Effector memory CD8-positive, alpha-beta T cell (primary cell): ENCODE data around the gene DIS3L2.

Experiments used
- ATAC-seq: fragments of 150-1000 bp; cut with Tn5 transposase; replicated peaks from 2 replicates; pipeline ENCODE4 v1.10.0; 2021; ENCODE audit warnings: mild to moderate bottlenecking, moderate library complexity
- DNase-seq, 3 experiments: peaks; one replicate each; pipeline ENCODE4 v3.0.0; 2021
- H3K27ac Mint-ChIP-seq, 2 donors: one replicate each; pipeline ENCODE4 v1.8.0; 2022; ENCODE audit warnings: mild to moderate bottlenecking in 2 of 2, mixed read lengths in 2 of 2, moderate library complexity in 2 of 2
- H3K27me3 Mint-ChIP-seq, 2 donors: one replicate each; pipeline ENCODE4 v1.8.0; 2022; ENCODE audit warnings: mixed read lengths in 2 of 2
- H3K36me3 Mint-ChIP-seq: one replicate; pipeline ENCODE4 v1.8.0; 2022; ENCODE audit warnings: mild to moderate bottlenecking, moderate library complexity, mixed read lengths; ENCODE audit not compliant: insufficient read depth
- H3K4me1 Mint-ChIP-seq, 2 donors: one replicate each; pipeline ENCODE4 v1.8.0; 2022; ENCODE audit warnings: low read depth in 2 of 2, mixed read lengths in 2 of 2
- H3K4me3 Mint-ChIP-seq, 2 donors: one replicate each; pipeline ENCODE4 v1.8.0; 2022; ENCODE audit warnings: mild to moderate bottlenecking in 2 of 2, mixed read lengths in 2 of 2, moderate library complexity in 2 of 2
- H3K9me3 Mint-ChIP-seq, 2 donors: one replicate each; pipeline ENCODE4 v1.8.0; 2022; ENCODE audit warnings: mixed read lengths in 2 of 2

Gene DIS3L2

DNA sequence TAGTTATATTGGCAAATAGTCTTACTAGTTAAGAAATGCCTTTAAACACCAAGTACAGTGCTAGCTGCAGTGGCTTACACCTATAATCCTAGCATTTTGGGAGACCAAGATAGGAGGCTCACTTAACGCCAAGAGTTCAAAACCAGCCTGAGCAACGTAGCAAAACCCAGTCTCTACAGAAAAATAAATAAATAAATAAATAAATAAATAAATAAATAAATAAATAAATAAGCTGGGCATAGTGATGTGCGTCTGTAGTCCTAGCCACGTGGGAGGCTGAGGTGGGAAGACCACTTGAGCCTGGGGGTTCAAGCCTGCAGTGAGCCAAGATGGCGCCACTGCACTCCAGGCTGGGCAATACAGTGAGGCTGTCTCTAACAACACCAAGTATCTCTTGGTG is 258.4 kb downstream of the DIS3L2 start:
- DNase-seq (no peak), ATAC-seq (no peak)
- Mint-ChIP-seq H3K27ac (peak overlapping the region in 1 of 2 donors; percentile 9), H3K4me1 (peaks cover 13 to 14% of the 10 kb centered on the region in 2 donors), H3K9me3 (no peaks in the 10 kb centered on the region), H3K27me3 (no peaks in the 10 kb centered on the region), H3K4me3 (no peak overlapping the region), H3K36me3 (peaks cover 4% of the 10 kb centered on the region)

DNA sequence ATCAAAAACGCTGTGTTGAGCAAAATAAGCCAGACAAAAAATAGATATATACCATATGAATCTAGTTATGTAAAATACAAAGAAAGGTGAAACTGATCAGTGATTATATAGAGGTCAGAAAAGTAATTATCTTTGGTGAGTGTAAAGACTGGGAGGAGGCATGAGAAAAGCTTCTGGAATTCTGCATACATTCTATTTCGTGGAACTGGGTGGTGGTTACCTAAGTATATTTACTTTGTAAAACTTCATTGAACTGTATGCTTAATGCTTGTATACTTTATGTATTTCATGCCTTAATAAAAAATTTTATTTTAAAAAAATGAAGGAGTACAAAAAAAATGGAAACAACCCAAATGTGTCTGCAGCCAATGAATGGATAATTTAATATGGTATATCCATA is 263.9 kb downstream of the DIS3L2 start:
- no peak overlapping the region for H3K4me3 Mint-ChIP-seq

DNA sequence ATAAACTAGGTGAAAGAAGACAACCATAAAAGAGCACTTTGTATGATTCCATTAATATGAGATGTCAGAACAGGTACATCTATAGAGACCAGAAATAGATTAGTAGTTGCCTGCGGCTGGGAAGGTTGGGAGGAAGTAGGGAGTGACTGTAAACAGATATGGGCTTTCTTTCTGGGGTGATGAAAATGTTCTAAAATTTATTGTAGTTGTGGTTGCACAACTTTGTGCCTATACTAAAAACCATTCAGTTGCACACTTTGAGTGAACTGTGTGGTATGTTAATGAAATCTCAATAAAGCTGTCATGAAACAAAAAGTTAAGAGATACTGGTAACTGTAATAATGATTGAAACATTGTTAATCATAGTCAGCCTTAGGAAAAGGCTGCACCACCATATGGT is 264.4 kb downstream of the DIS3L2 start:
- Mint-ChIP-seq H3K4me1 (peaks cover under 1 to 2% of the 10 kb centered on the region in 2 donors), H3K27me3 (no peaks in the 10 kb centered on the region), H3K27ac (no peak overlapping the region), H3K4me3 (no peak overlapping the region), H3K36me3 (peaks cover 4% of the 10 kb centered on the region), H3K9me3 (no peaks in the 10 kb centered on the region)
- no peak for DNase-seq
- ATAC-seq: no peak

More for the DNA sequence above, 263.9 kb downstream of the DIS3L2 start:
- no peaks in the 10 kb centered on the region for H3K27me3 Mint-ChIP-seq
- ATAC-seq: no peak
- H3K4me1 Mint-ChIP-seq: no peaks in the 10 kb centered on the region
- no peaks in the 10 kb centered on the region for H3K9me3 Mint-ChIP-seq
- H3K36me3 Mint-ChIP-seq: peaks cover 4% of the 10 kb centered on the region
- DNase-seq: no peak
- no peak overlapping the region for H3K27ac Mint-ChIP-seq

DNA sequence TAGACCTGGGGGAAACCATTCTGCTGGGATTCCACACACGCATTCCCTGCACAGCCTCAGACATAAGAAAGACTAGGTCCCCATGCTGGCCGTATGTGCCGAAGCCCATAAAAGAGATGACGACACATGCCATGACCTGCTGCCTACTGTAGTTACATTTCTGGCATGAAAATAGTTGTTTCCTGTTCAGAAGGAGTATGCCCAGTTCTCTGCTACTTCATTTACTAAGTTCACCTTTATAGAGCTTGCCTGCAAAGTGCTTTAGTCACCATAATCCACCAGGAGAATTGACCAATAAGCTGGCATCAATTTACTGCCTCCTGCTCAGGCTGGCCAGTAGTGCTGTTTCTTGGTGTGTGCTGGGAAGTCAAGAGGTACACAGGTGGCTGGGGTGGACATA is 266.8 kb downstream of the DIS3L2 start:
- H3K4me3 Mint-ChIP-seq: no peak overlapping the region

DNA sequence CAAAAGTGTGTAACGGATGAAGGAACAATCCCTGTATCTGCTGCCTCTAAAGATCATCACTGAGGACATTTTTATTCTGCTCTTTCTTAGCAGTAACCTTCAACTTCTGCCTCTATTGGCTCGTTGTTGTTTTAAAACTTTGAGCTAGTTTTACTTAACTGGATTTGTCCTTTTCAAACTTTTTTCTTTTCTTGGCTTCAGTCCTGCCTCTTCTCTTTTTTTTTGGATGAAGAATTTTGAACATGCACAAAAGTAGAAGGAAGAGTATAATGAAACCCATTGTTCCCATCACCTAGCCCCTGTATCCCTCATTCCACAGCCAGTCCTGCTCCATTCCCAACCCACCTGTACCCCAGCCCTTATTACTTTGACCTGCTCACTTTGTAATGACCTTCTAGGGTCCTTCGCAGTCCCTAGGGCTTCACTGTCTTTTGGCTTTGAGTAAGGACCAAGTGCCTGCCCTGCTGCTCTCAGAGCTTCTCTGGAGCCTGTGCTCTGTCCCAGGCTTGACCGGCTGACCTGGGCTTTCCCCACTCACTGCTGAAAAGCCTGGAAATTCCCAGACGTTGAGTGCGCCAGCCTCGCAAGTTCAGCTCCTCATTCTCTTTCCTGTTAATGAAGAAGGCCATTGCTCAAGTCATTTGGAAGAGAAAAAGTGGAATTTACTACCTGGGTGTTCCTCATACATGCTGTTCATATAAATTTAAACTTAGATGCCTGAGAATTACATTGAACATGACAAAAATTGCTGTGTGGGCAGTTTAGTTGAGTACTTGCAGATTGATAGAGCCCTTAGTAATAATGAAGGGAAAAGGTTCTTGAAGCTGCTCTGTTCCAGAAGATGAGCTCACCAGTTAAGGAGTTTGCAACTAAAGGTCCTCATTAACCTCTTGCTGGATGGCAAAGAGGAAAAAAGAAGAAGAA is 267.7 kb downstream of the DIS3L2 start:
- Mint-ChIP-seq H3K36me3 (no peaks in the 10 kb centered on the region), H3K27ac (no peak overlapping the region), H3K4me3 (no peak overlapping the region), H3K9me3 (no peaks in the 10 kb centered on the region), H3K27me3 (no peaks in the 10 kb centered on the region), H3K4me1 (peaks cover 14 to 19% of the 10 kb centered on the region in 2 donors)
- no peak for ATAC-seq
- no peak for DNase-seq

More for the DNA sequence above, 266.8 kb downstream of the DIS3L2 start:
- DNase-seq: no peak
- Mint-ChIP-seq H3K36me3 (no peaks in the 10 kb centered on the region), H3K4me1 (peaks cover 10 to 15% of the 10 kb centered on the region in 2 donors), H3K9me3 (no peaks in the 10 kb centered on the region), H3K27ac (no peak overlapping the region), H3K27me3 (no peaks in the 10 kb centered on the region)
- ATAC-seq: no peak

DNA sequence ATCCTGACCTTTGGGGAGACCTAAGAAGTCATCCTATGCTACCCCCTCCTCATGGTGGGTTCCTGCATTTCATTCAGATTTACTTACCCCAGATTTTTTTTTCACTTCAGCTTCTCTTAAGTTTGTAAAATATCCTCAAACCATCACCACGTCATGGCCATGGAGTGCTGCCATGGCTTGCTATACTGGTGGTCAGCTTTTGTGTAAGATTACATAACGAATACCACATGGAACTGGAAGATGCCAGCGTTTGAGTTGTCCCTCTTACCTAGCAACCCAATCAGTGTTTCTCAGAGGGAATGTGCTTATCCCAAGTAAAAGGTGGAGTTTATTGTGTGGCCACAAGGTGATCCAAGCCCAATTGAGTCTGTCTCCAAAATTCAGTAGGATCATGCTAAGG is 268.4 kb downstream of the DIS3L2 start:
- Mint-ChIP-seq H3K36me3 (no peaks in the 10 kb centered on the region), H3K27ac (no peak overlapping the region), H3K4me1 (peaks cover 14 to 19% of the 10 kb centered on the region in 2 donors), H3K9me3 (no peaks in the 10 kb centered on the region), H3K27me3 (no peaks in the 10 kb centered on the region), H3K4me3 (no peak overlapping the region)
- no peak for ATAC-seq
- DNase-seq: no peak

DNA sequence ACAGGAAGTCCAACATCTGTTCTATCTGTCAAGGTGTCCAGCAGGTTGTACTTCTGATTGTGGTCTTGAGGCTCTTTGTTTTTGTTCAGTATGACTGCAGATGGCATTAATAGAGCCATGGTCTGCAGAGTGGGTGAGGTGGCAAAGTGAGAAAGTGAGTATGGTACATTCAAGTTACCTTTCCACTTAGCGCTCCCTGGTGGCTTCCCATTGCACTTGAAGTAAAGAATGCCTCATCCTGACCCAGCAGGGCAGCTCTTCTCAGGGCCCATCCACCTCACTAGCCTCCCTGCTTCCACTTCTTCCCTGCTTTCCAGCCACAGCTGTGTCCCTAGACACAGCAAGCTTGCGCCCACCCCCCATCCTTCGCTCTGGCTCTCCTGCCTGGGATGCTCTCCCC is 269.0 kb downstream of the DIS3L2 start:
- no peak for ATAC-seq
- DNase-seq: no peak

DNA sequence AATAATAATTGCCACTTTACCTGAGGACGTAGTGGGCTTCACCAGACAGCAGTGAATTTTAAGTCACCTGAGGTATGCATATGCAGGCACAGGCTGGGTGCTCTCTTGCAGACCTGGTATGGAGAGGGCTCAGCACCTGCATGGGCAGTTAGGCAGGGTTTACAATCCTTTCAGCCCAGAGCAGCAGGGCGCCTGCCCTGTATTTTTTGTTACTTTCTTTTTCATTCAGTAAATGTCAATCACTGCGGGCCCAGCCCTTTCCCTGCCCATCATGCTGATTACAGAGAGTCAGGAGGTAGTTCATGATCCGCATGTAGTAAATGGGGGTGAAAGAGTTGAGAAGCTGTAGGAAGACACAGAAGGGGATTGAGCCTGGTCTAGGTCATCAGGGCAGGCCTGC is 270.0 kb downstream of the DIS3L2 start:
- DNase-seq: no peak
- ATAC-seq: no peak
- H3K4me3 Mint-ChIP-seq: no peak overlapping the region
- H3K36me3 Mint-ChIP-seq: no peaks in the 10 kb centered on the region
- no peaks in the 10 kb centered on the region for H3K27me3 Mint-ChIP-seq
- peaks cover 14 to 19% of the 10 kb centered on the region in 2 donors for H3K4me1 Mint-ChIP-seq
- peak overlapping the region in 1 of 2 donors; percentile 53 for H3K27ac Mint-ChIP-seq
- H3K9me3 Mint-ChIP-seq: no peaks in the 10 kb centered on the region

More for the DNA sequence above, 269.0 kb downstream of the DIS3L2 start:
- no peaks in the 10 kb centered on the region for H3K27me3 Mint-ChIP-seq
- H3K9me3 Mint-ChIP-seq: no peaks in the 10 kb centered on the region
- peaks cover 14 to 19% of the 10 kb centered on the region in 2 donors for H3K4me1 Mint-ChIP-seq
- H3K4me3 Mint-ChIP-seq: no peak overlapping the region
- no peak overlapping the region for H3K27ac Mint-ChIP-seq
- H3K36me3 Mint-ChIP-seq: no peaks in the 10 kb centered on the region

DNA sequence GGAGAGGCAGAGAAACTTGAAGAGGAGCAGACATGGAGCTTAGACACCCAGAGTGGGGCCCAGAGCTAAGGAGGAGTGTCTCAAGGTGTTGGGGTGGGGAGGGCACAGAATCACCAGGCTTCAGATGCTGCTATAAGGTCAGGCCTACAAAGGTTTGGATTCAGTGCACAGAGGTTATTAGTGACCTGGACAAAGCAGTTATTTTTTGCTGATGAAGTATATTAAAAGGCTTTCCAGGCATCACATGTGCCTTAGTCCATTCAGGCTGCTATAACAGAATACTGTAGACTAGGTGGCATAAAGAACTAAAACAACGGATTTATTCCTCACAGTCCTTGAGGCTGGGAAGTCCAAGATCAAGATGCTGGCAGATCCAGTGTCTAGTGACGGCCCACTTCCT is 271.4 kb downstream of the DIS3L2 start:
- peaks cover 16 to 19% of the 10 kb centered on the region in 2 donors for H3K4me1 Mint-ChIP-seq
- no peak for DNase-seq
- no peak overlapping the region for H3K4me3 Mint-ChIP-seq
- no peak overlapping the region for H3K27ac Mint-ChIP-seq
- ATAC-seq: no peak
- peaks cover 2% of the 10 kb centered on the region for H3K36me3 Mint-ChIP-seq
- no peaks in the 10 kb centered on the region for H3K9me3 Mint-ChIP-seq
- H3K27me3 Mint-ChIP-seq: no peaks in the 10 kb centered on the region

DNA sequence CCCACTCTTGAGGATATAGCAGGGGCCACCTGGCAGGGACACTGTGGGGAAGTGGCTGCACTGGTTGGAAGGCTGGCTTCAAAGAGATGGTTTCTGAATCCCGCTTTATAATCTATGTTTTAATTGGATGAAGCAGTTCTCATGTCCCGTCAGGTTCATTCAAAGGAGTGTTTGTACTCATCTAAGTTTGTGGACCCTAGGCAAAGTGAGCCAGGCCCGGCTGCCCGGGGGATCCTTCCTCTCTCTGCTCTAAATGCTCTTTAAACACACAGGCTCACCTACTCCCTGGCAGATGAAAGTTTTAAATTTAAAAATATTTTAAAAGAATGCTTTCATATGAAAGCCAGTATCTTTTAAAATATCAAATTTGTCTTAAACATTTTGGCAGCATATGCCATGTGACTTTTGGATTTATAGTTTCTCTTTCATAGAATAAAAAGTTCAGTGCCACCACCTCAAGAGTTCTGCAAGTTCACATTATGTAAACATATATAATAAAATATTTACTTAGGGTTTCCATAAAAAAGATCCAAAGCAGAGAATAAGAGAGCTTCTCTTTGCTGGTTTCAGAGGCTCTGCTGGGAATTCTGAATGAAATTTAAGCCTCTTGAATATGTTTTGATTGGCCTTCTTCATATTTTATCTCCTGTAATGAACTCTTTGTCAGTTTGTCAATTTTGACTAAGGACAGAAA is 273.6 kb downstream of the DIS3L2 start:
- H3K27ac Mint-ChIP-seq: no peak overlapping the region
- peaks cover 10% of the 10 kb centered on the region for H3K36me3 Mint-ChIP-seq
- no peak overlapping the region for H3K4me3 Mint-ChIP-seq
- H3K27me3 Mint-ChIP-seq: no peaks in the 10 kb centered on the region
- ATAC-seq (no peak), DNase-seq (no peak)
- H3K9me3 Mint-ChIP-seq: no peaks in the 10 kb centered on the region
- H3K4me1 Mint-ChIP-seq: peaks cover 16 to 19% of the 10 kb centered on the region in 2 donors

DNA sequence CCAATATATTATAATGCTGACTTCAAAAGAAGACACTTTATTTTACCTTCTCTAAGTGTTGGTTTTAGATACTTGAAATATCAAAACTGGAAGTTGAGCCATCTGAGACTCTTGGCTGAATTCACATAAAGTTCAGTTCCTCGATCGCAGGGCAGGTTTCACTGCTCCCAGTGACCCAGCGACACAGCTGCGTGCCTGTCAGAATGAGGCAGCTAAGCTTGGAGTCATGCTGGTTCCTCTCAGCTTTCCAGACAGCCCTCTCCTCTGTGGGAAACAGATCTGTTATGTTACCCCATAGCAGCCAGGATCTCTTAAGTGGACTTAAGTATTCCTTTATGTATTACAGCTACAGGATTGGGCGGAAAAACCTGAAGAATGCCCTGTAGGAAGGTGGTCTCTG is 274.2 kb downstream of the DIS3L2 start:
- Mint-ChIP-seq H3K4me3 (no peak overlapping the region), H3K27ac (no peak overlapping the region)
- no peak for DNase-seq

DNA sequence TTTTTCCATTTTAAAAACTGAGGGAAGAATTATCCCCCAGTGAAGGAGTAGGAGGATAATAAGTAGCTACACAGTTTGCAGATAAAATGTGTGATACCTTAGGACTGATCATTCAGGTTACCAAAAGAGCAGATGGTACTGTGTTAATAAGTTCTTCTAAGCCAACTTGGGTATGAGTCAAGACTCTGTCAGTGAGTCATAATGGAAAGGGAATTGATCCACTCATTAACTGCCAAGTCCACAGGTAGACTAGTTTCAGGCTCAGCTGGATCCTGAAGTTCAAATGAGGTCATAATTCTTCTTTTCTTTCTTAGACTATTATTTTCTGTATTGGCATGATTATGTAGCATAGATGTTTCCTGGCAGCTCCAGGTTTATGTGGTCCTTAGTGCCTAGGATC is 274.7 kb downstream of the DIS3L2 start:
- Mint-ChIP-seq H3K36me3 (peaks cover 10% of the 10 kb centered on the region), H3K27me3 (no peaks in the 10 kb centered on the region), H3K9me3 (no peaks in the 10 kb centered on the region), H3K4me3 (no peak overlapping the region), H3K4me1 (peaks cover 14 to 16% of the 10 kb centered on the region in 2 donors), H3K27ac (no peak overlapping the region)
- ATAC-seq (no peak), DNase-seq (no peak)

More for the DNA sequence above, 274.2 kb downstream of the DIS3L2 start:
- ATAC-seq: no peak
- H3K36me3 Mint-ChIP-seq: peaks cover 10% of the 10 kb centered on the region
- H3K27me3 Mint-ChIP-seq: no peaks in the 10 kb centered on the region
- peaks cover 15 to 19% of the 10 kb centered on the region in 2 donors for H3K4me1 Mint-ChIP-seq
- H3K9me3 Mint-ChIP-seq: no peaks in the 10 kb centered on the region

DNA sequence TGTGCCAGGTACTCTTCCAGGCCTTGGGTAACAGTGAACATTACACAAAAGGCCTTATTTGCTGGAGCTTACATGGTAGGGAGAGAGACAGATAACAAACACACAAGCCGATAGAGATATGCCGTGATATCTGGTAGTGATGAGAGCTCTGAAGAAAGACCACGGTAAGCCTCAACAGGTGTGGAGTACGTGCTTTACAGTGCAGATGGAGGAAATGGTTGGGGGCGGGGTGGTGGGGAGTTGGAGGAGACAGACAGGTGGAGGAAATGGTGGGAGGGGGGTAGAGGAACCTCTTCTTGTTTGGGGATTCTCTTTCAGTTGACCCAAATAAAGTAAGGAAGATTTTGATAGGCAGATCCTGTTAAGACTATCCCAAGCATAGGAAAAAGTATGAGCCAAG is 276.0 kb downstream of the DIS3L2 start:
- peak overlapping the region in 1 of 2 donors; percentile 21 for H3K27ac Mint-ChIP-seq
- no peak for ATAC-seq
- DNase-seq: no peak
- H3K27me3 Mint-ChIP-seq: no peaks in the 10 kb centered on the region
- H3K9me3 Mint-ChIP-seq: no peaks in the 10 kb centered on the region
- no peak overlapping the region for H3K4me3 Mint-ChIP-seq
- peaks cover 6% of the 10 kb centered on the region in 2 donors for H3K4me1 Mint-ChIP-seq
- peaks cover 10% of the 10 kb centered on the region for H3K36me3 Mint-ChIP-seq

DNA sequence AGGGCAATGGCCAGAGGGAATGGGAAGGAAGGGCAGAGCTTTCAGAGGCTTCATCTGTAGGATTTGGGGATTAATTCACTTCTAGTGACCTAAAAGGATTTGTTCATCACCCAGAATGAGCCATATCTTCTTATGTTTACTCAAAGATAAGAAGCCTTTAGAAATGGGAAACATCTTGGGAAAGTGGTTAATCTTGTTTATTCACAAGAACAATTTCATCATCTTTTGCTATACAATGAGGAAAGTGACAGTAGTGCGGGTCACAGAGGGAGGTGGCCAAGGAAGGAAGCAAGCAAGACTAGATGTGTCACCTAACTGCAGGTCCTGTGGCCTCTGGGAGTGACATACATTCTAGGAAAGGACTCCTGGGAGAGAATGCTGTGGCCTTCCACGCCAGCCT is 276.6 kb downstream of the DIS3L2 start:
- no peaks in the 10 kb centered on the region for H3K9me3 Mint-ChIP-seq
- no peak overlapping the region for H3K27ac Mint-ChIP-seq
- peaks cover 4 to 6% of the 10 kb centered on the region in 2 donors for H3K4me1 Mint-ChIP-seq
- H3K4me3 Mint-ChIP-seq: no peak overlapping the region
- peaks cover 10% of the 10 kb centered on the region for H3K36me3 Mint-ChIP-seq
- no peaks in the 10 kb centered on the region for H3K27me3 Mint-ChIP-seq
- ATAC-seq (no peak), DNase-seq (no peak)
